Activated CD4-positive, alpha-beta T cell treated with anti-CD3 and anti-CD28 coated beads for 4 hours (primary cell): ENCODE measurements around the gene ATXN7L1.
"Not testable (repeated sequence)": the region's sequence is repeated elsewhere in the genome, so short reads cannot be mapped to it uniquely, and the experiment has no call there.

ENCODE experiments used
- DNase-seq, 2 donors: peaks; one replicate each; pipeline ENCODE4 v3.0.0-alpha.2; 2020

The ATXN7L1 gene

DNA sequence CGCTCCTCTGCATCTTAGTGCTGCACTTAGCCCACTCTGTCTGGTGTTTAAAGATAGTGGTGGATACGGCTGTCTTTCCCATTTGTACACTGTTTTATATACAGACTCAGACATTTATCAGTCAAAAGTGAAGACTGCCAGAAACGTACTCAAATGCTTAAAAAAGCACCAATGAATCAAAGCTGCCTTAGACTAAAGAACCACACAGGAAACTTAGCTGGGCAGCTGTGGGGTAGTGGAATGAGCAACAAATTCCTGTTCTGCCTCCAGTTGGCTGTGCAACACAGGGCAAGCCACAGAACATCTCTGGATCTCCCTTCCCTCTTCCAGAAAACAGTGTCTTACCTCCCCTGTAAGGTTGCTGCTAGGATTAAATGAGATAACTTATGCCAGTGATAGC is 76.0 kb downstream of the ATXN7L1 start:
- DNase-seq: no peak

- DNase-seq: no peak
Observed at GRCh38 chr7:105799677-105800076, 76.7 kb downstream of the ATXN7L1 start.

DNA sequence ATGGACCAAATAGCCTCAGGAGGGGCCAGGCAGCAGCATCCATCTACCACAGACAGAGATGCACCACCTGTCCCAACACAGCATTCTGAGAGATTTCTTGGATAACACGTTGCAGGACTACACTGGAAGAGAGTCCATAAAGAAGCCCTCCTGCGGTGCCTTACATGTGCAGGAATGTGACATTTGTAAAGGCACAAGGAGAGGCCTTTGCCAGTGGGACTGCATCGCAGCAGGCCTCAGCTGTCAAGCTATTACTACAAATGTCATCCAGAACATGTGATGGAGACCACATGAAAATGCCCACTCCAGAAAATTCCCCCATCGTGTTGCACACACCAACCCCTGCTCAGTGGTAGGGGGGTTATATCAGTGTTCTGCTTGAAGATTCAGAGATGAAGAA is 77.4 kb downstream of the ATXN7L1 start:
- DNase-seq: no peak

GRCh38 chr7:105797652-105798051 is 78.7 kb downstream of the ATXN7L1 start:
- no peak for DNase-seq

- DNase-seq: no peak
Observed at GRCh38 chr7:105796365-105796764, 80.0 kb downstream of the ATXN7L1 start.

- DNase-seq: no peak
Observed at GRCh38 chr7:105794741-105795729, 81.4 kb downstream of the ATXN7L1 start.

DNA sequence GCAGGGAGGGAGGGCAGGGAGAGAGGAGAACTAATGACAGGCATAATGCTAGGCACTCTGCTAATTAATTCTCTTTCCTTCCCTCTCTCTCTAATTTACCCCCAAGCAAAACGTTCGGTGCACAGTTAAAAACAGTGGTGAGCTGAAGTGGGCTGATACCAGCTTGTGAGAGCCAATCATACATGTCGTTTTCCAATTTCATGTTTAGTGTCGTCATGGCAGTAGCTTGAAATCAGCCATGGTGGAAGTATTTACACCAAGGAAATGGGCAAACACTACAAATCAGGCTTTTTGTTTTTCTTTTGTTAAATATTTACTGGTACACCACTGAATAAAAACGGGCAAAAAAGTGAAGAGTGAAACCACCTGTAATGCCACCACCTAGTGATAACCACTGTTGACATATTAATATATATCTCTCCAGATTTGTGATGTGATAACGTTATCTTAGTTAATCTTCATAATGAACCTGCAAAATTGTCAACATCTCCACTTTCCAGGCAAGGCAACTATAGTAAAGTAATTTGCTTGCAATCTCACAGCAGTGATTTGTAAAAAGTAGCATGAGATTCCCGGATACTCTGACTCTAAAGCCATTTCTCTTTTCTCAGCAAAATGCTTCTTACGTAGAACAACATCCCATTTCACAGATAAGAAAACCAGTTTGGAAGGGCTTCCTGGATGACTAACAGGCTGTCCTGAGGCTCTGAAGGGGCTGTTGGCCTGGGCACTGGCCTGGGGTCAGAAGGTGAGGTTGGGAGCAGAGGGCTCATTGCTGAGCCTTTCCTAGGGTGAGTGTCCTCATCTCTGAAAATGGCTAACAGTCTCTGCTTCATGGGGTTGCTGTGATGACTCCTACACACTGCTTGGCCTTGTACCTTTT is 83.7 kb downstream of the ATXN7L1 start:
- DNase-seq: no peak

GRCh38 chr7:105791926-105792325 is 84.5 kb downstream of the ATXN7L1 start:
- no peak for DNase-seq

DNA sequence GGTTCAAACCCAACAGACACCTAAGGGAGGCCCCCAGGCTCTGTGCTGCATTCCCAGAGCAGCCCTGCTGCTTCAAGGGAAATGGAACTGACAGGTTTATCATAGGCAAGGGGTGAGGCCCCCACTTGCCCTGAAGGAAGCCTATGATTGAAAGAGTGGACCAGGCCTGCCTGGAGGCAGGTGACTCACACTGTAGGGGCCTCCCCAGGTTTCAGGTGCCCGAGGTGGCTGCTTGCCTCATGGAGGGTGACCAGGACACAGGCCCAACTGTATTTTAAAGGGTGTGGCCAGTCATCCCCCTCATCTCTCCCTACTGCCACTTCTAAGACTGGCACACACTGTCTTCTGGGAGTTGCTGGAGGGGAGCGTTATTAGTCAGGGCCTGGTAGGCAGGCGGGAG is 85.4 kb downstream of the ATXN7L1 start:
- no peak for DNase-seq

- DNase-seq: not testable (repeated sequence)
Observed at GRCh38 chr7:105790452-105790851, 85.9 kb downstream of the ATXN7L1 start.

GRCh38 chr7:105788816-105789349 is 87.5 kb downstream of the ATXN7L1 start:
- DNase-seq: no peak

GRCh38 chr7:105788356-105788755 is 88.0 kb downstream of the ATXN7L1 start:
- no peak for DNase-seq

- no peak for DNase-seq
Observed at GRCh38 chr7:105787793-105788192, 88.6 kb downstream of the ATXN7L1 start.

GRCh38 chr7:105786520-105787470 is 89.6 kb downstream of the ATXN7L1 start:
- no peak for DNase-seq

GRCh38 chr7:105782391-105783042 is 93.9 kb downstream of the ATXN7L1 start:
- no peak for DNase-seq

GRCh38 chr7:105779856-105780780 is 96.3 kb downstream of the ATXN7L1 start:
- no peak for DNase-seq

DNA sequence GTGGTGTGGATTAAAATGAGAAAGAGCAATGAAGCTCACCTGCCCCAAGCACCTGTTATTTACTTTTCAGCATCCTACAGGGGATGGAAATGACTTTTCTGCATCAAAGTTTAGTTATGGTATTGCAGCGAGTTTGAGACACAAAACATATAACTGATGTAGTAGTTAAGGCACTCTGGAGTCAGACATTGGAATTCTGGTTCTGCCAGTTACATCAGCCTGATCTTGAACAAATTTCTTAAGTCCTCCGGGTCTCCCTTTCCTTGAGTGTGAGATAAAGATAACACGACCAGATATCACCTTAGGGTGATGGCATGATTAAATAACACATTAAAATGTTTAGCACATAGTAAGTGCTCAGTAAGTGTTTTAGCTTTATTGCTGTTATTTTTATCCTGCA is 97.4 kb downstream of the ATXN7L1 start:
- DNase-seq: no peak

- DNase-seq: no peak
Observed at GRCh38 chr7:105776986-105777910, 99.2 kb downstream of the ATXN7L1 start.

GRCh38 chr7:105776068-105776790 is 100.2 kb downstream of the ATXN7L1 start:
- no peak for DNase-seq
